ENCODE measurements around the gene IGSF21.
A peak's percentile ranks its signal among the peaks of the same experiment; 100 is the strongest.

IGSF21 gene

DNA sequence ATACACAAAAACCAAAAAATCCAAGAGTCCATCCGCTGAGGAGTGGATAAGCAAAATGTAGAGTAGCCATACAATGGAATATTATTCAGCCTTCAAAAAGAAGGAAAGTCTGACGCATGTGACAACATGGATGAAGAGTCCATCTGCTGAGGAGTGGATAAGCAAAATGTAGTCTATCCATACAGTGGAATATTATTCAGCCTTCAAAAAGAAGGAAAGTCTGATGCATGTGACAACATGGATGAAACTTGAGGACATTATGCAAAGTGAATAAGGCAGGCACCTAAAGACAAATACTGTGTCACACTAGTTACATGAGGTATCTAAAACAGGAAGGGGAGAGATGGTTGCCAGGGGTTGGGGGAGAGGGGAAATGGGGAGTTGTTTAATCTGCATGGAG lies 14.0 kb upstream of the IGSF21 start:
- no peak overlapping the region for H3K4me3 ChIP-seq (ENCODE audit: control insufficient read depth, low read depth, low read length)
- no peak for DNase-seq (ENCODE audit: low read depth)
- TF ChIP-seq, protein P1, sequence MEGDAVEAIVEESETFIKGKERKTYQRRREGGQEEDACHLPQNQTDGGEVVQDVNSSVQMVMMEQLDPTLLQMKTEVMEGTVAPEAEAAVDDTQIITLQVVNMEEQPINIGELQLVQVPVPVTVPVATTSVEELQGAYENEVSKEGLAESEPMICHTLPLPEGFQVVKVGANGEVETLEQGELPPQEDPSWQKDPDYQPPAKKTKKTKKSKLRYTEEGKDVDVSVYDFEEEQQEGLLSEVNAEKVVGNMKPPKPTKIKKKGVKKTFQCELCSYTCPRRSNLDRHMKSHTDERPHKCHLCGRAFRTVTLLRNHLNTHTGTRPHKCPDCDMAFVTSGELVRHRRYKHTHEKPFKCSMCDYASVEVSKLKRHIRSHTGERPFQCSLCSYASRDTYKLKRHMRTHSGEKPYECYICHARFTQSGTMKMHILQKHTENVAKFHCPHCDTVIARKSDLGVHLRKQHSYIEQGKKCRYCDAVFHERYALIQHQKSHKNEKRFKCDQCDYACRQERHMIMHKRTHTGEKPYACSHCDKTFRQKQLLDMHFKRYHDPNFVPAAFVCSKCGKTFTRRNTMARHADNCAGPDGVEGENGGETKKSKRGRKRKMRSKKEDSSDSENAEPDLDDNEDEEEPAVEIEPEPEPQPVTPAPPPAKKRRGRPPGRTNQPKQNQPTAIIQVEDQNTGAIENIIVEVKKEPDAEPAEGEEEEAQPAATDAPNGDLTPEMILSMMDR (IDR thresholded peaks at IDR 0.05; ENCODE audit: control insufficient read depth, insufficient read depth, low read depth, low read length, missing control alignments): no peak

DNA sequence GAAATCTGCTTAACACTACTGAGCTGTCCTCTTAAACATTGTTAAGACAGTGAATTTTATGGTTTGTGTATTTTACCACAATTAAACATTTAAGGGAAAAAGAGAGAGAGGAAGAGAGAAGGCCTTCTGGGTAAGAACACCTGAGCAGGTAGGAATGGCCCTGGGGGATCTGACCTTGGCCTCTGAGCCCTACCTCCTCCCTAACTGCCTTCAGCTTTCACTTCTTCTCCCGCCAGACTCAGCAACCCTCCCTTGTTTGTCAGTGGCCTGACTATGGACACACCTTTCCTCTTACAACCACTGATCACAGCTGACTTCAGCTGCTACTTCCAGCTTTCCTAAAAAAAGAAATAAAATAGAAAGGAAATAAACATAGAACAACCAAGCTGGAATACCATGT lies 13.5 kb upstream of the IGSF21 start:
- TF ChIP-seq, protein P1 (IDR thresholded peaks at IDR 0.05; ENCODE audit: control insufficient read depth, insufficient read depth, low read depth, low read length, missing control alignments): no peak
- no peak for DNase-seq (ENCODE audit: low read depth)
- H3K4me3 ChIP-seq (ENCODE audit: control insufficient read depth, low read depth, low read length): no peak overlapping the region

DNA sequence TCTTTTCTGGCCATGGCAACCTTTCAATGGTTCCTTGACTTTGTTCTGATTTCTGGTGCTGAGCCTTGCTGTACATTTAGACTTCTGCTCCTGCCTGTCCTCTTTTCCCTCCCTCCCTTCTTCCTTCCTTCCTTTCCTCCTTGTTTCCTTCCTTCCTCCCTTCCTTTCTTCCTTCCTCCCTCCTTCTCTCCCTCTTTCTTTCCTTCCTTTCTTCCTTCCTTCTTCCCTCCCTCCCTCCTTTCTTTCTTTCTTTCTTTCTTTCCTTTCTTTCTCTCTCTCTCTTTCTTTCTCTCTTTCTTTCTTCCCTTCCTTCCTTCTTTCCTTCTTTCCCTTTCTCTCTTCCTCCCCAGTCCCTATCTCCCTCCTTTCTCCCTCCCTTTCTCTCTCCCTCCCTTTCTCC lies 10.4 kb upstream of the IGSF21 start:
- H3K4me3 ChIP-seq (ENCODE audit: control insufficient read depth, low read depth, low read length): no peak overlapping the region
- no peak for DNase-seq (ENCODE audit: low read depth)
- TF ChIP-seq, protein P1 (IDR thresholded peaks at IDR 0.05; ENCODE audit: control insufficient read depth, insufficient read depth, low read depth, low read length, missing control alignments): no peak

DNA sequence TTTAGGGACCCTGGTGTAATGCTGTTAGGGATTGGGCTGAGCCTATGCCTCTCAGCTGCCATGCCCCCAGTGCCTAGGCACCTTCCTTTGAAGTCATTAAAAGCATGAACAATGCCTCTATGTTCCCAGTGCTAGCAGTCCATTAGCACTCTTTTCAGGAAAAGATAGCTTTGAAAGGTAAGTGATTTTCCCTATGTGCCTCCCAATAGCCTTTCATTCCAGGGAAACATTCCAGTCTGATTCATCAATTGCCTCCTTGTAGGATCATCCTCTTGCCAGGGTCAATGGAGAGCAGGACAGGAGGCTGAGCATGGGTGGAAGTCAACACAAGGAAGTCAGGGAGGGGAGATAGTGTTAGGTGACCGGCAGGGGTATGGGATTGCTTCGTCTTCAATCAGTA lies 8.6 kb upstream of the IGSF21 start:
- no peak for DNase-seq (ENCODE audit: low read depth)
- TF ChIP-seq, protein P1 (IDR thresholded peaks at IDR 0.05; ENCODE audit: control insufficient read depth, insufficient read depth, low read depth, low read length, missing control alignments): no peak
- H3K4me3 ChIP-seq (ENCODE audit: control insufficient read depth, low read depth, low read length): no peak overlapping the region

DNA sequence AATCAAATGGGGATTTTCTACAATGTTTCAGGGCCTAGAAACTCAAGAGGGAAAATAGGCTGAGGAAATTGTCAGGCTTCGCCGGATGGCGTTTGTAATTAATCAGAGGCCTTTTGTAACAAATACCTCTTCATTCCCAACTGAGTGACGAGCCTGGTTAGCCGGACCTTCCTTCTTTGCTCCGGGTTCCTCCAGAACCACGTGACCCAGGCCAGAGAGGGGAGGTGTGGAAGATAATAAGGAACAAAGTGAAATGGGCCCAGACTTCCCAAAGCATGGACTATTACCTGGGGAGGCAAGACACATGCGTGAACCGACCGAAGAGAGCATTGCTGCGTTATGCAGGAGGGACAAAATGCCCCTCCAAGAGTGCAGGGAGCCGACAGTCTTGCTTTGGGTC lies 7.5 kb upstream of the IGSF21 start:
- no peak for DNase-seq (ENCODE audit: low read depth)
- H3K4me3 ChIP-seq (ENCODE audit: control insufficient read depth, low read depth, low read length): no peak overlapping the region
- TF ChIP-seq, protein P1 (IDR thresholded peaks at IDR 0.05; ENCODE audit: control insufficient read depth, insufficient read depth, low read depth, low read length, missing control alignments): no peak

DNA sequence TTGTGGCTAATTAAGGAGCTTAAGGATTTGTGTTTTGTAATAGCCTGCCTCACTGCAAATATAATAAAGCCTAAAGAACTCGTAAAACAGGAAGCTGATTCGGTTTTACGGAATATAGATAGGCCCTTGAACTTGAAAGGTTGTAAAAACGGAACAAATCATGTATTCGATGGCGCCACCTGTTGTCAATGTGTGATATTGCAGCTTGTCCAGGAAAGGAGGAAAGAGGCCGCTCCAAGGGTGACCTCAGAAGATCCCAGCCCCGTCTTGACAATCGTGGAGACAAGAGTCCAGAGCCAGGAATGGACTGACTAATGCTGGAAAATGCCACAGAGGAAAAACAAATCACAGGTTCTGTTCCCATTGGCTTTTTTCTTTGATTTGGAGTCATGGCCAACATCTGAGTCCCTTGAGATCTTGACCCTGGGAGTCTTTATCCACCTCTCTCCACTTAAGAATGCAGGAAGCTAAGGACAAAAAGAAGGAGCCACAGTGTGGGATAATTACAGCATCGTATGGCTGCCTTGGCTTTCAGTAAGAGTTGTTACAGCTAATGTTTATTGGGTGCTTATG lies 7.0 kb upstream of the IGSF21 start:
- TF ChIP-seq, protein P1 (IDR thresholded peaks at IDR 0.05; ENCODE audit: control insufficient read depth, insufficient read depth, low read depth, low read length, missing control alignments): peak; percentile 79
- peak; percentile 3 for DNase-seq (ENCODE audit: low read depth)
- H3K4me3 ChIP-seq (ENCODE audit: control insufficient read depth, low read depth, low read length): no peak overlapping the region

DNA sequence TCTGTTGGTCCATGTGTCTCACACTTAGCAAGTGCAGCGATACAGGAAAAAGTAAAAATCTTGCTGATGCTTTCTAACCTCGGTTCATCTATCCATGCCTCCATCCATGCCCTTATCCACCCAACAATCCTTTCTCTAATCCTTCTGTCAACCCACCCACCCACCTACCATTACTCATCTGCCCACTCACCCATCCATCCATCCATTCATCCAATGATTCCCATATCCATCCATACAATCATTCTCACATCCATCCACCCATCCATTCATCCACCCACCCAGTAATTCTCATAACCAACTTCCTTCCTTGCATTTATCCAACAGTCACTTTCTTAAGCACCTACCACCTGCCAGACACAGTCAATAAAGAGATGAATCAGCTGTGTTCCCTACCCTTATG lies 6.1 kb upstream of the IGSF21 start:
- H3K4me3 ChIP-seq (ENCODE audit: control insufficient read depth, low read depth, low read length): no peak overlapping the region
- DNase-seq (ENCODE audit: low read depth): no peak
- TF ChIP-seq, protein P1 (IDR thresholded peaks at IDR 0.05; ENCODE audit: control insufficient read depth, insufficient read depth, low read depth, low read length, missing control alignments): no peak

Measured in AG09309 (cell line).